NCI-H2227 treated with DMSO at 0.1 percent for 48 hours (cell line): ENCODE results near the gene ICA1.

ENCODE experiments used
- DNase-seq: peaks from one replicate; lab custom pipeline; 2025; lab: John Stamatoyannopoulos, UW

Gene ICA1

DNA sequence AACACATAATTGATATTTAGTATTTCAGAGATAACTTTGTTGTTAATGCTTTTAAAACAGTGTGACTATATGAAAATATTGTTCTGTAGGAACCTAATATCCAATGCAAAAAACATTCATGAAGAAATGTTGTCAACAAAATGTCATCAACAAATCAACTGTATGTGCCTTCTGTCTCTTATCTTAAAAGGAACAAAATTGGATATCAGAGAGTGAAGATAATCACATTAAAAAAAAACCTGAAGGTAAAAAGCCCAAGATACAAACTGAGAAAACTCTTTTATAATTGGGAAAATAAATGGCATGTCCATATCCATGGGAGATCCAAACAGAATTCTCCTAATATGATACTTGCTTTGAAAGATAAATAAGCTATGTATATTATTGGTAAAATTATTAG, 33.9 kb downstream of the ICA1 start:
- no peak for DNase-seq

DNA sequence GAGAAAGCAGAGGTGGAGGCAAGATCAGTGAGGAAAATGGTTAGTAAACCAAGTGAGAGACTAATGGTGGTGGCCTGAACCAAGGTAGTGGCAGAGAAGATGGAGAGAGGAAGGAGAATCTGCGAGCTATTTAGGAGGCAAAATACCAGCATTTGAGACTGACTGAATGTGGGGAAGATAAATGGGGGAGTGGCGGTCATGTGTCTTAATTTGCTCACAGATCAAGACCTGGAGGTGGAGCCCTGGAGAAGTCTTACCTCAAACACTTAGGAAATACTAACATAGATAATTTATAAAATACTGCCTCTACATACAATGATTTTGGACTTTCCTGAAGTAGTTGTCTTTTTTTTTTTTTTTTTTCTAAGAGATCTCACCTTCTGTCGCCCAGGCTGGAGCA, 34.7 kb downstream of the ICA1 start:
- no peak for DNase-seq

DNA sequence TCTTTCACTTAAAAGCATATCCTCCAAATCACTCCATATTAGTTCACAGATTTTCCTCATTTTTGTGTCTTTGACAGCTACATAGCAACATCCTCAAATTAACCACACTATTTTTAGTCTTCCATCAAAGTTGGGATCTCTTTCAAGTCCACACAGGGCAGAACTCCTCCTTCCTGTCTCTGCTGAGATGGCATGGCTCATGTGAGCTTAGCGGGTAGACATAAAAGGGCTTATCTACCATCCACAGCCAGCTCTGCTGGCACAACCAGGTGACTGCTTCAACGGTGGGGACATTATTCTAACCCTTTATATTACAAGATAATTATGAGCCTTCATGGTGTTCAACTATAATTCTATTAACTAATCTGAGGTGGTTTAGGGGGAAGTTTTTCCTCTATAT, 35.5 kb downstream of the ICA1 start:
- no peak for DNase-seq

DNA sequence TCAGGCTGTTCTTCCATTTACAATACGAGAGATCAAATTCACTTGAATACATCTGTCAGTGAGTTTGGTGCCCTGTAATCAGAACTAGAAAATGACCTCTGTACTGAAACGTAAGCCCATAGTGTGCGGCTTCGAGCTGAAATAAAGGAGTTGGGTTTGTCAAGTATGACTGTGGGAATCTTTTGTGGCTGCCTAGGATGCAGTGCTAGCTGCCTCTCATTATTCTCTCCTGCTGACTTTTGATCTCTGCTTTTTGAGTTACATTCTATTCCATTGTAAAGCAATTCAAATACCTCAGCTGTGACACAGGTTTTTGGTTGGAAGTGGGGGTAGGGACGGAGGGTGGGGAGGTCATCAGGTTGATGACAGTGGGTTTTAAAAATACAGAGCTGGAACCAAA, 40.4 kb downstream of the ICA1 start:
- DNase-seq, result peak; percentile 33

DNA sequence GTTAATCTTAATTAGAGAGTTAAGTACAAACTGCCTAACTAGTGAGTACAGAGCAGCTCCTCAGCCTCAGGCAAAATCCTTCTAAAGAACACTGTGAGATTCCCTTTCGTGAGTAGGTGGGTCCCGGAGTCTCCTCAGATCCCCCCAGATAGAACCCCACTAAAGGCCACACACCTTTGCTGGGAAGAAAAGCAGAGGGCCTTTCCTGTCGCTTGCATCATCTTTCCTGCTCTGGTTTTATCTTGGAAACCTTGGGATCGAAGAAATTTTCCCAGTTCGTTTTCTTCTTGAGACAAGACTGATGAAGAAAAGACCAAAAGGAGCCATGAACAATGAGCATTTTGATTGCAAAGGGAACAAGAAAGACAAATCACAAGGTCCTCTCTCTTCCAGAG, 40.9 kb downstream of the ICA1 start:
- DNase-seq, result no peak

DNA sequence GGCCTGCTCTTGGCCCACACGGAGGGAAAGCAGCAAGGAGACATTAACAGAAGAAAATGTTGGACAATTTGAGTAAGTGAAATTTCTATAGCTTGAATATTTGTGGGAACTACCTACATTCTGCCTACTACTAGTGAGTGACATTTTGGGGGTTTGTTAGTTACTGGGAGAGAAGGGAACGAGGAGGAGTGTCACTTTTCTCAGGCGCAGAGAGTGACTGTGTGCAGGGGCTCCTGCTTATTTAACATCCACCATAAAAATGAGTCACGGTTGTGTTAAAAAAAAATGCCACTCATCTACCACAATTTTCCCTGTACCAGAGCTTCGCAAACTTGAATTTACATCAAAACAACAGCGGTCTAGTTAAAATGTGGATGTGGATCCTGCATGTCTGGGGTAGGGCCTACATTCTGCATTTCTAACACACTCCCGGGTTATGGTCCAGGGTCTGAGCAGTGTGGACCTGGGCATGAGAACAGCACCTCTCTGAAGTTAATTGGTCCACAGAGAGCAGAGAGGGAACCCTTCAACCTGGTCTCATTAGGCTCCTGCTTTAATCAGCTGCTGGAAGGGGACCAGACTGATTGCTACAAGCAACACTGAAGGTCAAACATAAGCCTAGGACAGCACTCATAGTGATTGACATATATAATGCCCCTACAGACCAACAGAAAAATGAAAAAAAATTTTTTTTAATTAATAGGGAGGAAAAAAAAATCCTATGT, 41.4 kb downstream of the ICA1 start:
- no peak for DNase-seq

DNA sequence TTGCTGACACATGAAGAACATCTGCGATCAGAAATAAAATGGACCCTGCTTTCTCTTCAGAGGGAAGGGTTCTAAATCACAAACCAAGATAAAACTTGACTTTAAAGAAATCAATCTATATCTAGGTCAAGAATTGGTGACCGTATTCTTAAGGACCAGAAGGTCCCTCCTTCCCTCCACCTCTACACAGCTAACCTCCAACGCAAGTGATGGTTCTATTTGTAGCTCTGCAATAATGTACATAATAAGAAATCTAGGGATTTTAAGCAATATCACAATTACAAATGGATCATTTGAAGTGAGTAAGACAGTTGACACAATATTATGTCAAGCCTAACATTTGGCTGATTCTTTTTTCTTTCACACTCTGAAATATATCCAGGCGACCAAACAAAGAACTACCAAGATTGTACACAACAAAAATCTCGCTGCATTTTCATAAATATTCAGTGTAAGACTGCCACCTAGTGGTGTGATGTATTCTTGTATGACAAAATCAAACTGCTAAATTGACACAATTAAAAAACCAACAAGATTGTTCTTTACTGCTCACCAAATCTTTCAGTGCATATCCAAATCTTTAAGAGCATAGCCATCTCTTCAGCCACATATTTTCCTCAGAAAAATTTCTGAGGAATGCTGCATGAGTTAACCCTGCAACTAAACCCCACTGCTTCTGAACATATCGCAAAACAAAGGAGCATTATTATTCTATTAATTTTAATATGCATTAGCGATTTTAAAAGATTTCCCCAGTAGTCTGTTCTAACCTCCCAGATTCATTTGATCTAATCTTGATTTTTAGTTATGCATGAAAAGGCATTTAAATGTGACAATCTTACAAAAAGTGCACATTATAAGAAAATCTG, 44.5 kb downstream of the ICA1 start:
- peak; percentile 70 for DNase-seq

DNA sequence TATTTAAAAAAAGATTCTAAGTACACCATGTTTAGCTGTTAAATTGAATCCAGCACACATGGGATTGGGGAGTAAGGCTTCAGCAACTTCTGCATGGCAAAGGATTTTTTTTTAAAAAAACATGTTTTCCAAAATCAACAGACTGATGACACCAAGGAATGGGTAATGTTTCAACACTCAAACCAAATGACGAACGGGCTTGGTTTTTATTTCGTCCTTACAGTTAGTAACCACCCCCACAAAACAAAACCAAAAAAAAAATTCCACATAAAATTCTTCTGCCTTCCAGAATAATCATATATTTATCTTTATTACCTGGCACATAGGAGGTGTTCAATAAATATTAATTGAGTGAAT, 45.7 kb downstream of the ICA1 start:
- no peak for DNase-seq

DNA sequence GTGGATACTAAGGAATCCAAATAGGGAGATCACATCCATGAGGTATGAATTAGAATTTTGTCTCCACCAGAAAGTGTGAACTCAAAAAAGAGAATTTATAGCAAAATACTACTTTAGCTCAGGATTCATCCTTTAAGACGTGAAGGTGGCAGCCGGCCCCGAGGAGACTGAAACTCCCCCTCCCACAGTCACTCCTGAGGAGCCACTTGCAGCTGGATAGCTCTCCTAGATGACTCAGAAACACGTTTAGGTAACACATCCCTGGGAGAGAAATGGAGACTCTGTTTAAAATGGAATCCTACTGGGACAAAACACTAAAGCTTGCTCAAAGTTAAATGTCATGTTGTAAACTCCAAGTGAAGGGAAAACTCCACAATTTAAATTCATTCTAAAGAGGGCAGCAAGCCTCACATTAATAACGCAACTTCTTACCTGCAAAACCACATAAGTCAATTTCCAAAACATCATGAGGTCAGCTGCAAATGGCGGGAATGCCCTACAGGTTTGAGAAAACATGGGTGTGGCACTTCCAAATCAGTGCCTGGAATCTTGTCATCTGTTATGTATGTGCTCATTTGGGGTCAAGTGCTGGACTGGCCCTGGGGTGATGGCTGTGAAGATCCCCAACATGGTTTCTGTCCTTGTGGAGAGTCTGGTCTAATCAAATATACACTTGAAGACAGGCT, 46.2 kb downstream of the ICA1 start:
- no peak for DNase-seq

DNA sequence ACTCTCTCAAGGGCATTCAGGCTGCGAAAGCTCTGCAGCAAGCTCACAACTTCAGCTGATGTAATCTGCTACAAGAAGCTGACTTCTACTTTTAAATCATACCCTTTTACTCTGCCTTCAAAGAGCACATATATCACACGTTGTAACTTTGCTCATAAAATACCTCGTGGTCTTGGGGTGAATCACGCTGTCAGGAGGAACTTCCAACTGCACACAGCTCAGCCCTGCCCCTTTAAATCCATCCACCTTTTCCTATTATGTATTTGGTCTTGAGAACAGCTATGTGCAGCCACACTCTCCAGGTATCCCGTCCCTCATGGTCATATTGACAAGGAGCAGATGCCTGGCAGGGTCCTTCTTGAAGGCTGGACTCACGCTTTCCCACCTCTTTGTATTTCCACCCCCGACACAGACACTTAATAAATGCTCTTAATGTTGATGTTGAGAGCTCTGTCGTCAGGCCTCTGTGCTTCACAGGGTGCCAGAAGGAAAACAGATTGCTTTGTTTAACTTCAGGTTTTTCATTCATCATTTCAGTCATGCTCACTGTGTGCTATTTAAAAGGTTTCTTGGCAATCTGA, 47.6 kb downstream of the ICA1 start:
- DNase-seq, result peak; percentile 86

DNA sequence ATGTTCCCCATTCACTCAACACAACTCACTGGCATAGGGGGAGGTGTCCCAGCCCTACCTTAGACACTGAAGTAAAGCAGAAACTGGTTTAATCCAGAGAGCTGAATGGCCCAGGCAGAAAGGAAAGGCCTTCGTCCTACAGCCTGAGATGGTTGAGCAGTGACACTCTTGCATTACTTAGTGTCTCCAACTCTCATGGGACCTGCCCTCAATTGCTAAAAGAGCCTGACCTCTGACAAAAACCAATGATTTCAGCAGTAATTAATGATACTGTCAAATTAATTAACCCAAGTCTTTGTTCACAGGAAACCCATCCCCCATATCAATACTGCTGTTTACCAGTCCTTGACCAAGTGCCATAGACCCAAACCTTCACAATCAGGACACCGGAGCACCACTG, 48.6 kb downstream of the ICA1 start:
- DNase-seq, result no peak

DNA sequence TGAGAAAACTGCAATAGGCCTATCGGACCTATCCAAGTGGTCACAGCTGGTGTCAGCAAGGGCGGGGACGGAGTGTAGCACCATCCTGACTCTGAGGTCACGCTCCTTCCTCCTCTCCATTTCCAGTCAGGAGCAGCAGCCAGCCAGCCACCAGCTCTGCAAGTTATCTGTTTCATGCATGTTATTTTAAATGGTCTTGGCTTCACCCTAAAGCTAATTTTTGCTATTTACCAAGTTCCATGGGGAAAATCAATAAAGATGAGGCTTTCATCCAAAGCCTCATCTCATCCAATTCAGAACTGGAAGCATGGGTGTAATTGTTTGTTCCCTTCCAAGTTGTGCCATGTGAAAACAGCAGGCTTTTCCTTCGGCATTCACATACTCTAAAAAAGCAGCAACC, 49.3 kb downstream of the ICA1 start:
- DNase-seq, result peak; percentile 25

DNA sequence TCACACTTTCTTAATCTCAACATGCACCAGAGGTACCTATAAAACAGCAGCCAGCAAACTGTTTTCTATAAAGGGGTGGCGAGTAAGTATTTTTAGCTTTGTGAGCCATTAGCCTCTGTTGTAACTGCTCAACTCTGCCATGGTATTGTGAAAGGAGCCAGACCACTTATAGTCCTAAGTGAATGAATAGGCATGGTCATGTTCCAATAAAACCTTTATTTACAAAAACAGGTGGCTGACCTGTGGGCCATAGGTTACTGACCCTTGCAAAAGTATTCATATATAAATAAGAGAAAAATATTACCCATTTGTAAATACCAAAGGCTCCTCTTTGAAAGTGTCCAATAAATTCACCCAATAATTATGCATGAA, 50.3 kb downstream of the ICA1 start:
- no peak for DNase-seq

DNA sequence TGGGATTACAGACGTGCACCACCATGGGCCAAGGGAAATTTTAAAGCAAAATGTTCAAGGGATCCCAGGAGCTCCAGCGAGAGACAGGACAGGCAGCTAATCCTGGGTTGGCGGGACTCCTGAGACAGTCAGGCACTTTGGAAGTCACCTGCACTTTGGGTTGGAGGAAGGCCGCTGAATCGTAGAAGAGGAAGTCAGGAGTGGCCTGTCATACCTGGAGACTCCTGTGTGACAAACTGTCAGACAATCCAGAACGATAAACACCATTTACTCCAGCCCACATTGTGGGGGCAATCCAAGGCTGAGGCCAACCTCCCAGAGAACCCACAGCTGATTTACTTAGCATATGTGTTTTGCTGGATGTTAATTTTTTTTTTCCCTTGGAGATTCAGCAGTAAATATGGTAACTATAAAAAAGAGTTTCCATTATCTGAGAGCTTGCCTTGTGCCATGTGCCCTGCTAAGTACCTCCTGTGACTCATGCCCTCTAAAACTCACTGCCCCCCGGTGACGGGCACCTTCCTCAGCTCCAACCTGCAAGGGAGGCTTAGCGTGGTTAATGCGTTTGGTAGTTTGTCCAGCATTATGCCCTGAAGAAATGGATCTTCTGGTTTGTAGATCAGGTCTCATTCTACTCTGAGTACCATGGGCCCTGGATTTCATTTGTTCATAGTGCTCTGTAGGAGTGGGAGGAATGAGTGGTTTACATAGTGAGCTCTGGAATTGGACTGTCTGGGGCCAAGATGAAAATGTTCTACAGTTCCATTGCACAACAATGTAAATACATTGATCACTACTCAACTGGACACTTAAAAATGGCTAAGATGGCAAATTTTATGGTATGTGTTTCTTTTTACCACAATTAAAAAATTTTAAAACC, 50.9 kb downstream of the ICA1 start:
- DNase-seq, result no peak

DNA sequence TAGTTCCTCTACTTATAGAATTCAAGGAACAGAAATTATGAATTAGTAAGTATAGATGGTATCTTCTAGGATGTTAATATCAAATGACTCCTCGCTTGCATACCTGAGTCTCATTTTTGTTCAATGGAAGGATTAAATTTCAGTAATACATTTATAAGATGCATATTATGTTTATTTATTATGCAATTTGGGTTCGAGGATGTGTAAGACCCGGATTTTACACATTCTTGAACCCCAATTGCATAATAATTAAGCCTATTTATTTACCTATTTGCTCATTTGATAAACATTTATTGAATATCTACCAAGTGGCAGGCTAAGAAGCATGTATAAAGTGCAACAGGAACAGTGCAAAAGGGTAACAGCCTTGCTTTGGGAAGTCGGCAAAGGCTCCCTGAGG, 52.6 kb downstream of the ICA1 start:
- no peak for DNase-seq

DNA sequence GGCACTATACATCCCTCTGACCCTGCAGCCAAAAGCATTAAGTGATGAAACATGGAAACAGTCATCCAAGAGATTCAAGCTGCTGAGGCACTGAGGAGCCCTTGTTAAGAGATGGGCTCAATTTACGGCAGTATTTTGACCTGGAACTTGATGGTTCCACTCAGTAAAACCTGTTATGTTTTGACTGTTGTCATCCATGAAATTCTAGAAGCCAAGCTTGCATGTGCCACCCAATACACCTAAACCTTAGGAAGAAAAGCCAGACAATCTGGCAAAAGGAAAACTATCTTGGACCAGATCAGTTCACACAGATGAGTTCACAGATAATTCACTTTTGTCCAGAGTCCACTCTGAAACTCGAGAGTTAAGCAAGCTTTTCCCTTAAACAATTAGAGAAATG, 53.2 kb downstream of the ICA1 start:
- DNase-seq, result no peak

DNA sequence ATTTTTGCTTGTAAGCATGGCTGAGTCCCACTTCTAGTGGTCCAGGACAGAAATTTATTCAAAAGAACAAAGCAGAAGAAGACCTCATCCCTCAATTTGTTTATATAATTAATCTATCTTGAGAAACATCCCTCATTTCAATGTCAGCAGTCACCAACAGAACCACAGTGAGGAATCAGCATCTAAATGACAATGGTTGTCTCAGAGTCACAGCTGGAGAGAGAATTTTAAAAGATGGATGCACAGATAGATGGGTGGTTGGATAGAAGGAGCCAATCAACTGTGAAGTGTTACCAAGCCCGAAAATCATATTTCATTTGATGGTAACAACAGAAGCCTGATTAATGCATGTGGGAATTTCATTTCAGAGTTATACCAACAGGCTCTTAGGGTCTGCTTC, 55.0 kb downstream of the ICA1 start:
- DNase-seq, result no peak

DNA sequence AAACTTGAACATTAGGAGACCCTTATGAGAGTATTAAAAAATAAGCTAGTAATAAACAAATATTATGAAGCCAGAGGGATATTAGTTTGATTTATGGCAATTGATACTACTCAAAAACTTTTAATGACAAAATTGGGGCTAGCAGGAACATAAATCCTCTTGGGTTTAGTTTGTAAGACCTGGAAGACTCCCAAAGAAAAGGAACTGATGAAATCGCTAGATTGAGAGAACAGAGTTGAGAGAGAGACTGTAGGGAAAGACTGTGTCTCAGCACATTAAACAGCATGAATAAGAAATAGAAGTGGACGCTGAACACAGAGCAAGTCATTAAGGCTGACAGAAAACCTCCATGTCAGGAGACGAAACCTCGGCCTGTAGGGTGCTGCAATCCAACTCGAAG, 56.4 kb downstream of the ICA1 start:
- no peak for DNase-seq

DNA sequence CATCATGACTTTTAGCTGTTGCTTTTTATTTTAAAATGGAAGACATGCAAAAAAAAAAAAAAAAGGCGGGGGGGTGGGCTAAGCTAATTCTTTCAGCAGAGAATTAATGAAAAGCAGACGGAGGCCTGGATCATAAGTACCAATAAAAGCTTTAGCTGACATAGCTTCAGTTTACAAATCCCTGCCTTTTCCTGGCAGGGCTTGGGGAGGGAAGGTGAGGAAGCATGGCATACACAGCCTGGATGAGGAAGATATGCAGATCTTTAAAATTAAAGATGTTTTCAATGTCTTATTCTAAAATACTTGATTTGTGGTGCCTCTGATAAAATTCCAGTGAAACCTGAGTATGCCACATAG, 57.0 kb downstream of the ICA1 start:
- no peak for DNase-seq

DNA sequence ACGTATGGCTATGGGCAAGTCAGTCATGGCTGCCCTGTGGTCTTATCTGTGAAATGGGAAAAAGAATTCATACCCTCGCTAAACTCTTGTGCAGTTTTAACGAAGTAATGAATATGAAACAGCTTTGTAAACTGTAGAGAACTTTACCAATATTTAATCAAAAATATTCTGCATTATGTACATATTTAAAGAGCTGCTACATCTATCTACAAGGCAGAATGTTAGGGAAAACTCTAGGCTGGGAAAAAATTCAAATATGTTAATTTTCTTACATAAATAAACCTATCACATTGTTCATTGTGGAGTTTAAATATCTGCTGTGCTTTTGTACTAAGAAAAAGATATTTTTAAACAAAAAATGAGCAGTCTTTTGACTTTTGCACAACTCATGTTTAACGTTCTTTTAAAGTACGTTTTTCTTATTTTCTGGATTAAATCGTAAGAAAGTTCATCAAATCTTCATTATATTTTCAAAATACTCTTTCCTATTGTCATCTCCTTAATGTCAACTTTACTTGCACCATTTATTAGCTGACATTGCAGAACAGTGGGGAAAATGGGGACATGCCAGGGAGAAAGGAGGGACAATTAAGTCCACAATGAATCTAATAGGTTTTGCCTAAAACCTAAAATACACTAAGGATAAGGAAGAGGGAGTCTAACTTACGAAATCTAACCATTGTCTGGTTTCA, 57.5 kb downstream of the ICA1 start:
- no peak for DNase-seq

DNA sequence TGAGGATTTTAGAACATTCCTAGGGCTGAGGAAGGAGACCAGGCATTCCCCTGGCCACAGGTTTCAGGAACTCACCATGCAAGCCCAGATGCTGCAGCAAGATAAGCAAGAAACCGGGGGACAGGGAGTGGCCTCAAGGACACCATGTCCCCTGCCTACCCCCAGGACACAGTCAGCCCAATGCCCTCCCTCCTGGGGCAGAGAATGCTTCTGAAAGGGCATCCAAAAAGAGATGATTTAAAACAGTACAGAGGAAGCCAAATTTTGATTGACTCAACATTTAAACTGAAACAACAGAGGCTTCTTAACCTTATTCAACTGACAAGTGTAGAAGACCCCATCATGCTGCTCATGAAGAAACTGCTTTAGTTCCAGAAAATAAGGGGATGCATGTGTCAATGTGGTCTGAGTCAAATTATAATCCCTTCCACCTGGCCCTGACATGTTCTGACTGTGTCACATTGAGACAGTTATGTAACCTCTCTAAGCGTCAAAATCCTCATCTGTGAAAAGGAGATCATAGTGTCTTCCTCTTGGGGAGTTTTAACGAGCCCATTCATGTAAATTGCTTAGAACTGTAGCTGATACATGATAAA, 60.0 kb downstream of the ICA1 start:
- DNase-seq, result no peak
